Measurements from ENCODE around the gene ZNF397.

GRCh38 chr18:35284841-35285240, 44.0 kb downstream of the ZNF397 start:
- TF ChIP-seq ZNF70 (CRISPR knock-in tag; IDR thresholded peaks at IDR 0.05) (no peak), ARNTL (CRISPR knock-in tag; IDR thresholded peaks at IDR 0.05; ENCODE audit: borderline replicate concordance, low read depth) (no peak), GLIS3 (CRISPR knock-in tag; IDR thresholded peaks at IDR 0.05) (no peak), ESRRG (CRISPR knock-in tag; IDR thresholded peaks at IDR 0.05) (no peak), ZFP3 (CRISPR knock-in tag; IDR thresholded peaks at IDR 0.05) (no peak), PATZ1 (CRISPR knock-in tag; IDR thresholded peaks at IDR 0.05; ENCODE audit: borderline replicate concordance) (no peak), OSR1 (CRISPR knock-in tag; IDR thresholded peaks at IDR 0.05) (no peak), PPARA (CRISPR knock-in tag; IDR thresholded peaks at IDR 0.05; ENCODE audit: borderline replicate concordance) (no peak), TCF4 (CRISPR knock-in tag; IDR thresholded peaks at IDR 0.05; ENCODE audit: borderline replicate concordance) (no peak)
- TF ChIP-seq, protein P1, sequence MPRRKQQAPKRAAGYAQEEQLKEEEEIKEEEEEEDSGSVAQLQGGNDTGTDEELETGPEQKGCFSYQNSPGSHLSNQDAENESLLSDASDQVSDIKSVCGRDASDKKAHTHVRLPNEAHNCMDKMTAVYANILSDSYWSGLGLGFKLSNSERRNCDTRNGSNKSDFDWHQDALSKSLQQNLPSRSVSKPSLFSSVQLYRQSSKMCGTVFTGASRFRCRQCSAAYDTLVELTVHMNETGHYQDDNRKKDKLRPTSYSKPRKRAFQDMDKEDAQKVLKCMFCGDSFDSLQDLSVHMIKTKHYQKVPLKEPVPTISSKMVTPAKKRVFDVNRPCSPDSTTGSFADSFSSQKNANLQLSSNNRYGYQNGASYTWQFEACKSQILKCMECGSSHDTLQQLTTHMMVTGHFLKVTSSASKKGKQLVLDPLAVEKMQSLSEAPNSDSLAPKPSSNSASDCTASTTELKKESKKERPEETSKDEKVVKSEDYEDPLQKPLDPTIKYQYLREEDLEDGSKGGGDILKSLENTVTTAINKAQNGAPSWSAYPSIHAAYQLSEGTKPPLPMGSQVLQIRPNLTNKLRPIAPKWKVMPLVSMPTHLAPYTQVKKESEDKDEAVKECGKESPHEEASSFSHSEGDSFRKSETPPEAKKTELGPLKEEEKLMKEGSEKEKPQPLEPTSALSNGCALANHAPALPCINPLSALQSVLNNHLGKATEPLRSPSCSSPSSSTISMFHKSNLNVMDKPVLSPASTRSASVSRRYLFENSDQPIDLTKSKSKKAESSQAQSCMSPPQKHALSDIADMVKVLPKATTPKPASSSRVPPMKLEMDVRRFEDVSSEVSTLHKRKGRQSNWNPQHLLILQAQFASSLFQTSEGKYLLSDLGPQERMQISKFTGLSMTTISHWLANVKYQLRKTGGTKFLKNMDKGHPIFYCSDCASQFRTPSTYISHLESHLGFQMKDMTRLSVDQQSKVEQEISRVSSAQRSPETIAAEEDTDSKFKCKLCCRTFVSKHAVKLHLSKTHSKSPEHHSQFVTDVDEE (CRISPR knock-in tag; IDR thresholded peaks at IDR 0.05): no peak

Measured in SK-N-SH treated with all-trans-retinoic acid at 6 μM for 48 hours (cell line).